Measurements from ENCODE around the gene PIK3R5.

Gene PIK3R5

GRCh38 chr17:8849311-8850041 is 116.0 kb downstream of the PIK3R5 start:
- no peaks in the 10 kb centered on the region for H3K36me3 ChIP-seq (ENCODE audit: control insufficient read depth, insufficient read depth, low read length)
- peaks cover 3% of the 10 kb centered on the region; the same call in 1 of the 2 replicates for H3K4me1 ChIP-seq (ENCODE audit: control insufficient read depth, insufficient read depth, low read length)
- no peak overlapping the region for H3K9ac ChIP-seq (ENCODE audit: low read length)
- no peak overlapping the region for H3K27ac ChIP-seq (ENCODE audit: low read depth, low read length)
- no peak overlapping the region for H3K4me3 ChIP-seq (ENCODE audit: low read depth, low read length)
- no peaks in the 10 kb centered on the region for H3K9me3 ChIP-seq (ENCODE audit: control insufficient read depth, insufficient read depth, low read depth, low read length)
- H3K27me3 ChIP-seq (ENCODE audit: control insufficient read depth, insufficient read depth, low read length) = no peaks in the 10 kb centered on the region

- Histone ChIP-seq H3K36me3 (ENCODE audit: control insufficient read depth, insufficient read depth, low read length) (no peaks in the 10 kb centered on the region), H3K4me1 (ENCODE audit: control insufficient read depth, insufficient read depth, low read length) (peaks cover 3% of the 10 kb centered on the region; the same call in 1 of the 2 replicates), H3K9me3 (ENCODE audit: control insufficient read depth, insufficient read depth, low read depth, low read length) (no peaks in the 10 kb centered on the region), H3K27ac (ENCODE audit: low read depth, low read length) (no peak overlapping the region), H3K9ac (ENCODE audit: low read length) (no peak overlapping the region), H3K4me3 (ENCODE audit: low read depth, low read length) (no peak overlapping the region), H3K27me3 (ENCODE audit: control insufficient read depth, insufficient read depth, low read length) (no peaks in the 10 kb centered on the region)
Observed at GRCh38 chr17:8847891-8848290, 117.6 kb downstream of the PIK3R5 start.

- Histone ChIP-seq H3K9me3 (ENCODE audit: control insufficient read depth, insufficient read depth, low read depth, low read length) (0 out of 2 replicates have a peak, but pooled peaks cover 4% of the 10 kb centered on the region), H3K27ac (ENCODE audit: low read depth, low read length) (no peak overlapping the region), H3K4me1 (ENCODE audit: control insufficient read depth, insufficient read depth, low read length) (peaks cover 3% of the 10 kb centered on the region; the same call in 1 of the 2 replicates), H3K9ac (ENCODE audit: low read length) (no peak overlapping the region), H3K27me3 (ENCODE audit: control insufficient read depth, insufficient read depth, low read length) (no peaks in the 10 kb centered on the region), H3K36me3 (ENCODE audit: control insufficient read depth, insufficient read depth, low read length) (no peaks in the 10 kb centered on the region), H3K4me3 (ENCODE audit: low read depth, low read length) (no peak overlapping the region)
Observed at GRCh38 chr17:8846768-8847211, 118.7 kb downstream of the PIK3R5 start.

- Histone ChIP-seq H3K9ac (ENCODE audit: low read length) (no peak overlapping the region), H3K4me1 (ENCODE audit: control insufficient read depth, insufficient read depth, low read length) (peaks cover 5% of the 10 kb centered on the region), H3K4me3 (ENCODE audit: low read depth, low read length) (no peak overlapping the region), H3K27ac (ENCODE audit: low read depth, low read length) (no peak overlapping the region), H3K9me3 (ENCODE audit: control insufficient read depth, insufficient read depth, low read depth, low read length) (0 out of 2 replicates have a peak, but pooled peaks cover 4% of the 10 kb centered on the region), H3K27me3 (ENCODE audit: control insufficient read depth, insufficient read depth, low read length) (no peaks in the 10 kb centered on the region), H3K36me3 (ENCODE audit: control insufficient read depth, insufficient read depth, low read length) (no peaks in the 10 kb centered on the region)
Observed at GRCh38 chr17:8844229-8845218, 121.0 kb downstream of the PIK3R5 start.

- 0 out of 2 replicates have a peak, but pooled peaks cover 4% of the 10 kb centered on the region for H3K9me3 ChIP-seq (ENCODE audit: control insufficient read depth, insufficient read depth, low read depth, low read length)
- no peak overlapping the region for H3K9ac ChIP-seq (ENCODE audit: low read length)
- H3K4me3 ChIP-seq (ENCODE audit: low read depth, low read length) = no peak overlapping the region
- no peak overlapping the region for H3K27ac ChIP-seq (ENCODE audit: low read depth, low read length)
- H3K4me1 ChIP-seq (ENCODE audit: control insufficient read depth, insufficient read depth, low read length) = peaks cover 11% of the 10 kb centered on the region
- H3K27me3 ChIP-seq (ENCODE audit: control insufficient read depth, insufficient read depth, low read length) = no peaks in the 10 kb centered on the region
- H3K36me3 ChIP-seq (ENCODE audit: control insufficient read depth, insufficient read depth, low read length) = no peaks in the 10 kb centered on the region
Observed at GRCh38 chr17:8843344-8843743, 122.2 kb downstream of the PIK3R5 start.

- Histone ChIP-seq H3K4me1 (ENCODE audit: control insufficient read depth, insufficient read depth, low read length) (peaks cover 20% of the 10 kb centered on the region), H3K27ac (ENCODE audit: low read depth, low read length) (no peak overlapping the region), H3K9me3 (ENCODE audit: control insufficient read depth, insufficient read depth, low read depth, low read length) (0 out of 2 replicates have a peak, but pooled peaks cover 4% of the 10 kb centered on the region), H3K27me3 (ENCODE audit: control insufficient read depth, insufficient read depth, low read length) (no peaks in the 10 kb centered on the region), H3K4me3 (ENCODE audit: low read depth, low read length) (no peak overlapping the region), H3K9ac (ENCODE audit: low read length) (no peak overlapping the region), H3K36me3 (ENCODE audit: control insufficient read depth, insufficient read depth, low read length) (no peaks in the 10 kb centered on the region)
Observed at GRCh38 chr17:8841844-8842243, 123.7 kb downstream of the PIK3R5 start.

- no peaks in the 10 kb centered on the region for H3K36me3 ChIP-seq (ENCODE audit: control insufficient read depth, insufficient read depth, low read length)
- H3K27ac ChIP-seq (ENCODE audit: low read depth, low read length) = no peak overlapping the region
- H3K9me3 ChIP-seq (ENCODE audit: control insufficient read depth, insufficient read depth, low read depth, low read length) = 0 out of 2 replicates have a peak, but pooled peaks cover 4% of the 10 kb centered on the region
- no peak overlapping the region for H3K4me3 ChIP-seq (ENCODE audit: low read depth, low read length)
- H3K27me3 ChIP-seq (ENCODE audit: control insufficient read depth, insufficient read depth, low read length) = no peaks in the 10 kb centered on the region
- peaks cover 19% of the 10 kb centered on the region for H3K4me1 ChIP-seq (ENCODE audit: control insufficient read depth, insufficient read depth, low read length)
- H3K9ac ChIP-seq (ENCODE audit: low read length) = no peak overlapping the region
Observed at GRCh38 chr17:8839410-8839935, 126.0 kb downstream of the PIK3R5 start.

GRCh38 chr17:8838551-8839095 is 126.9 kb downstream of the PIK3R5 start:
- peaks cover 19% of the 10 kb centered on the region for H3K4me1 ChIP-seq (ENCODE audit: control insufficient read depth, insufficient read depth, low read length)

GRCh38 chr17:8837563-8838075 is 127.9 kb downstream of the PIK3R5 start:
- Histone ChIP-seq H3K27me3 (ENCODE audit: control insufficient read depth, insufficient read depth, low read length) (no peaks in the 10 kb centered on the region), H3K4me3 (ENCODE audit: low read depth, low read length) (no peak overlapping the region), H3K9ac (ENCODE audit: low read length) (no peak overlapping the region), H3K27ac (ENCODE audit: low read depth, low read length) (no peak overlapping the region), H3K36me3 (ENCODE audit: control insufficient read depth, insufficient read depth, low read length) (no peaks in the 10 kb centered on the region), H3K9me3 (ENCODE audit: control insufficient read depth, insufficient read depth, low read depth, low read length) (0 out of 2 replicates have a peak, but pooled peaks cover 4% of the 10 kb centered on the region), H3K4me1 (ENCODE audit: control insufficient read depth, insufficient read depth, low read length) (peaks cover 19% of the 10 kb centered on the region)

More at GRCh38 chr17:8838551-8839095, 126.9 kb downstream of the PIK3R5 start:
- Histone ChIP-seq H3K9me3 (ENCODE audit: control insufficient read depth, insufficient read depth, low read depth, low read length) (0 out of 2 replicates have a peak, but pooled peaks cover 4% of the 10 kb centered on the region), H3K36me3 (ENCODE audit: control insufficient read depth, insufficient read depth, low read length) (no peaks in the 10 kb centered on the region), H3K4me3 (ENCODE audit: low read depth, low read length) (no peak overlapping the region), H3K27me3 (ENCODE audit: control insufficient read depth, insufficient read depth, low read length) (no peaks in the 10 kb centered on the region), H3K27ac (ENCODE audit: low read depth, low read length) (no peak overlapping the region), H3K9ac (ENCODE audit: low read length) (no peak overlapping the region)

- Histone ChIP-seq H3K36me3 (ENCODE audit: control insufficient read depth, insufficient read depth, low read length) (no peaks in the 10 kb centered on the region), H3K9me3 (ENCODE audit: control insufficient read depth, insufficient read depth, low read depth, low read length) (no peaks in the 10 kb centered on the region), H3K4me3 (ENCODE audit: low read depth, low read length) (no peak overlapping the region), H3K27ac (ENCODE audit: low read depth, low read length) (no peak overlapping the region), H3K9ac (ENCODE audit: low read length) (no peak overlapping the region), H3K4me1 (ENCODE audit: control insufficient read depth, insufficient read depth, low read length) (peaks cover 19% of the 10 kb centered on the region), H3K27me3 (ENCODE audit: control insufficient read depth, insufficient read depth, low read length) (no peaks in the 10 kb centered on the region)
Observed at GRCh38 chr17:8836821-8837562, 128.5 kb downstream of the PIK3R5 start.
